Nephron progenitor cell (in vitro differentiated cells): ENCODE measurements around the gene TENT5C.

ENCODE experiments used
- DNase-seq: peaks from one replicate; pipeline ENCODE4 v3.0.0; 2021
- H3K27ac Mint-ChIP-seq: 2 replicates; pipeline ENCODE4 v1.8.0; 2021; ENCODE audit warnings: mild to moderate bottlenecking, moderate library complexity, mixed read lengths
- H3K27me3 Mint-ChIP-seq: 2 replicates; pipeline ENCODE4 v1.8.0; 2021; ENCODE audit warnings: mild to moderate bottlenecking, low read depth, mixed read lengths; ENCODE audit not compliant: poor library complexity
- H3K36me3 Mint-ChIP-seq: 2 replicates; pipeline ENCODE4 v1.8.0; 2021; ENCODE audit warnings: low read depth, mixed read lengths
- H3K4me1 Mint-ChIP-seq: 2 replicates; pipeline ENCODE4 v1.8.0; 2021; ENCODE audit warnings: mixed read lengths
- H3K4me3 Mint-ChIP-seq: 2 replicates; pipeline ENCODE4 v1.8.0; 2021; ENCODE audit warnings: mild to moderate bottlenecking, moderate library complexity, mixed read lengths
- H3K9me3 Mint-ChIP-seq: 2 replicates; pipeline ENCODE4 v1.8.0; 2021; ENCODE audit warnings: mild to moderate bottlenecking, moderate library complexity, mixed read lengths
- TF ChIP-seq, protein P1 (sequence below): fragments of 200-600 bp; sonication (generic); IDR thresholded peaks from 2 replicates; pipeline ENCODE4 v1.5.0; 2021; ENCODE audit warnings: antibody characterized with exemption

TENT5C gene

GRCh38 chr1:117658676-117659075, 52.8 kb downstream of the TENT5C start:
- peaks cover 3% of the 10 kb centered on the region for H3K9me3 Mint-ChIP-seq
- H3K4me3 Mint-ChIP-seq = no peak overlapping the region
- H3K36me3 Mint-ChIP-seq = no peaks in the 10 kb centered on the region

DNA sequence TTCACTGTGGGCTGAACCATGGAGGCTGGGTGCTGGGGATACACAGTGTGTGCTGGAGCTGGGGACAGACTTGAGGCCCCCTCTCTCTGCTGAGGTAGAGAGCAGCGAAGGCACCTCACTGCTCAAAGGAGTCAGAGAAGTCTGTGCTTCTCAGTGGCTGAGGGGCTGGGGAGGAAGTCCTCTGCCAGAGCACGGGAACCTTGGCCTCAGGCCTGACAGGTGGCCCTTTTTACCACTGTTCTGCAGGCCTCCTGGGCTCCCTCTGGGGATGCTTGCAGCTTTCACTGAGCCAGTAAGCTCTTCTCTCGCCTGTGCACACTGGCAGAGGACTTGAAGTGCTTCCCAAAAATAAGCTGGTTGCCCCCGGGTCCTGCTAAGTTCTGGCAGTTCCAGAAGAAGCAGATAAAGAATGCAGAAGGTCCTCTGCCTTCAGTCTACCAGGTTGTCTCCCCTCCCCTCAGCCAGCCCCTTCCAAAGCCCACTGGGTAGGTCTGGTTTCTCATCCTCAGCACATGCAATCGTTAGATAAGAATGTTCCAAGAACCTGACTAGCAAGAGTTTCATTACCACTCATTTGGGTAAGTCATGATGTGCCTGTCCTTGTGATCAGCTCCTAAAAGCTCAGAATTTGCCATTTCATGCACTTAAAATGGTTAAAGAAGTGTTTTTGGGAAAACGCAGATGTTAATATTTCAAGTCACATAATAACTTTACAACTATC, 53.9 kb downstream of the TENT5C start:
- DNase-seq = no peak
- H3K27ac Mint-ChIP-seq = no peak overlapping the region
- no peak overlapping the region for H3K4me3 Mint-ChIP-seq
- H3K9me3 Mint-ChIP-seq = peaks cover 3% of the 10 kb centered on the region
- peaks cover 26% of the 10 kb centered on the region for H3K4me1 Mint-ChIP-seq
- H3K27me3 Mint-ChIP-seq = peaks cover 13% of the 10 kb centered on the region
- TF ChIP-seq, protein P1, sequence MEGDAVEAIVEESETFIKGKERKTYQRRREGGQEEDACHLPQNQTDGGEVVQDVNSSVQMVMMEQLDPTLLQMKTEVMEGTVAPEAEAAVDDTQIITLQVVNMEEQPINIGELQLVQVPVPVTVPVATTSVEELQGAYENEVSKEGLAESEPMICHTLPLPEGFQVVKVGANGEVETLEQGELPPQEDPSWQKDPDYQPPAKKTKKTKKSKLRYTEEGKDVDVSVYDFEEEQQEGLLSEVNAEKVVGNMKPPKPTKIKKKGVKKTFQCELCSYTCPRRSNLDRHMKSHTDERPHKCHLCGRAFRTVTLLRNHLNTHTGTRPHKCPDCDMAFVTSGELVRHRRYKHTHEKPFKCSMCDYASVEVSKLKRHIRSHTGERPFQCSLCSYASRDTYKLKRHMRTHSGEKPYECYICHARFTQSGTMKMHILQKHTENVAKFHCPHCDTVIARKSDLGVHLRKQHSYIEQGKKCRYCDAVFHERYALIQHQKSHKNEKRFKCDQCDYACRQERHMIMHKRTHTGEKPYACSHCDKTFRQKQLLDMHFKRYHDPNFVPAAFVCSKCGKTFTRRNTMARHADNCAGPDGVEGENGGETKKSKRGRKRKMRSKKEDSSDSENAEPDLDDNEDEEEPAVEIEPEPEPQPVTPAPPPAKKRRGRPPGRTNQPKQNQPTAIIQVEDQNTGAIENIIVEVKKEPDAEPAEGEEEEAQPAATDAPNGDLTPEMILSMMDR = no peak
- no peaks in the 10 kb centered on the region for H3K36me3 Mint-ChIP-seq

More at GRCh38 chr1:117658676-117659075, 52.8 kb downstream of the TENT5C start:
- Mint-ChIP-seq H3K4me1 (peaks cover 29% of the 10 kb centered on the region), H3K27me3 (peaks cover 13% of the 10 kb centered on the region), H3K27ac (no peak overlapping the region)
- no peak for DNase-seq
- TF ChIP-seq, protein P1 = no peak

DNA sequence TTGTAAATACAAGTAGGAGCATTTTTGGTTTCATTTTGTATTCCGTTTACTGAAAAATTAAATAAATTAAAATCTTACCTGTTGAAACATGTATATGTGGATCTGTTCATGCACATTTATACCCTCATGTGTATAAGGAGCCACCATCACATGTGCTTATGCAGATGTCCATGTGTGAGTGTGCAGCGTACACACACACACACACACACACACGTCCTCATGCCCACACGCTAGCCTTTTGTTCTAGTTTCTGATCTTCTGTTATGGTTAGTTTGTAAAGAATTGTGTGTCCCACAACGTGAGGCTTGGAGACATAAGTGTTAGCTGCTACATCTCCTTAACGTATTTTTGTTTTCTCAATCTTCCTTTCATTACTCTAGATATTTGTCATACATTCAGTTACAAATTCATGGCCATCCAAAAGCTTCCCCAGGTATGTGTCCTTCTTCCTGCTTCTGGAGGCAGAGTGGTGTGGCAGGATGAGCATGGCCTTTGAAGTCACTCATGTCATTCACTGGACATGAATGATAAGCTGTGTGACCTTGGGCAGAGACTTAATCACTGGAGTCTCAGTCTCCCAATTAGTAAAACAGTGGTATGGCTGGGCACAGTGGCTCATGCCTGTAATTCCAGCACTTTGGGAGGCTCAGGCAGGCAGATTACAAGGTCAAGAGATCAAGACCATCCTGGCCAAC, 54.6 kb downstream of the TENT5C start:
- TF ChIP-seq, protein P1 = no peak
- no peak for DNase-seq
- peaks cover 19% of the 10 kb centered on the region for H3K4me1 Mint-ChIP-seq
- H3K4me3 Mint-ChIP-seq = no peak overlapping the region
- H3K9me3 Mint-ChIP-seq = peaks cover 3% of the 10 kb centered on the region
- no peaks in the 10 kb centered on the region for H3K36me3 Mint-ChIP-seq
- peaks cover 10% of the 10 kb centered on the region for H3K27me3 Mint-ChIP-seq
- H3K27ac Mint-ChIP-seq = no peak overlapping the region

DNA sequence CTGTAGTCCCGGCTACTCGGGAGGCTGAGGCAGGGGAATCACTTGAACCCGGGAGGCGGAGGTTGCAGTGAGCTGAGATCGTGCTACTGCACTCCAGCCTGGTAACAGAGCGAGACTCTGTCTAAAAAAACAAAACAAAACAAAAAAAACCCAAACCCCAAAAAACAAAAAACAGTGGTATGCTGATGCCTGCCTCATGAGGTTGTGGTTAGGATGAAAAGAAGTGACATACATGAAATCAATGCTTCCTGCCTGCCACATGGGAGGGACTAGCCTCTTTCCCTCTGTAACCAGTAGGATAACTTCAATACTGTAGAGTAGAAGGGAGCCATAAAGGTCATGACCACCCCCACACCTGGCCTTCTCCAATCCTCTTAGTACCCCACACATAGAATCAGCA, 55.2 kb downstream of the TENT5C start:
- TF ChIP-seq, protein P1 = no peak
- DNase-seq = no peak
- Mint-ChIP-seq H3K36me3 (no peaks in the 10 kb centered on the region), H3K4me1 (peaks cover 15% of the 10 kb centered on the region), H3K27ac (no peak overlapping the region), H3K27me3 (peaks cover 10% of the 10 kb centered on the region), H3K4me3 (no peak overlapping the region), H3K9me3 (peaks cover 3% of the 10 kb centered on the region)

DNA sequence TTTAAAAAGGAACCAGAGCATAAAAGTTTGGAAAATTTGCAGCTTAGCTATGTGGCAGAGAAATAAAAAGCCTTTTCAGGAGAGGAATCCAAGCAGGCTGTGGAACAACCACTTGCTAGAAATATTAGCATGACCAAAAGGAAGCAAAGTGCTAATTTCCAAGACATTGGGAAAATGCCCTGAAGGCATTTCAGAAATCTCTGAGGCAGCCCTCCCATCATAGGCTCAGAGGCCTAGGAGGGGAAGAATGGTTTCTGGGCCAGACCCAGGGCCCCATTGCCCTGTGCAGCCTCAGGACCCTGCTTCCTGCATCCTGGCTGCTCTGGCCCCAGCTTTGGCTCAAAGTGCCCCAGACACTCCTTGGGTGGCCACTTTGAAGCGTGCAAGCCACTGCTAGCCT, 56.8 kb downstream of the TENT5C start:
- H3K4me3 Mint-ChIP-seq = no peak overlapping the region
- H3K27ac Mint-ChIP-seq = peak overlapping the region; percentile 7
- H3K36me3 Mint-ChIP-seq = no peaks in the 10 kb centered on the region
- peaks cover 3% of the 10 kb centered on the region for H3K9me3 Mint-ChIP-seq
- peaks cover 14% of the 10 kb centered on the region for H3K27me3 Mint-ChIP-seq
- H3K4me1 Mint-ChIP-seq = no peaks in the 10 kb centered on the region
- TF ChIP-seq, protein P1 = no peak
- no peak for DNase-seq
